AG20443 (cell line): ENCODE measurements around the gene DCHS1.

ENCODE experiments used
- DNase-seq: peaks from one replicate; pipeline ENCODE4 v3.0.0; 2012; ENCODE audit warnings: low spot score, mixed read lengths

The DCHS1 gene

GRCh38 chr11:6594142-6594768 is 61.4 kb downstream of the DCHS1 start:
- no peak for DNase-seq

GRCh38 chr11:6588018-6588417 is 67.6 kb downstream of the DCHS1 start:
- DNase-seq: no peak

- DNase-seq: no peak
These were observed 68.2 kb downstream of the DCHS1 start for GRCh38 chr11:6587360-6587953.

- peak; percentile 67 for DNase-seq
These were observed 68.9 kb downstream of the DCHS1 start for GRCh38 chr11:6586434-6587359.

- DNase-seq: no peak
These were observed 71.1 kb downstream of the DCHS1 start for GRCh38 chr11:6584528-6584927.

- no peak for DNase-seq
These were observed 72.0 kb downstream of the DCHS1 start for GRCh38 chr11:6583584-6583983.

GRCh38 chr11:6579681-6580080 is 75.9 kb downstream of the DCHS1 start:
- no peak for DNase-seq

GRCh38 chr11:6578134-6578533 is 77.5 kb downstream of the DCHS1 start:
- no peak for DNase-seq

GRCh38 chr11:6576471-6577373 is 78.9 kb downstream of the DCHS1 start:
- peak; percentile 74 for DNase-seq

- no peak for DNase-seq
These were observed 80.5 kb downstream of the DCHS1 start for GRCh38 chr11:6574816-6575715.

- DNase-seq: peak; percentile 81
These were observed 83.4 kb downstream of the DCHS1 start for GRCh38 chr11:6572215-6572614.

- DNase-seq: no peak
These were observed 84.1 kb downstream of the DCHS1 start for GRCh38 chr11:6571434-6572008.
